Gastroesophageal sphincter (tissue), 4 donors: ENCODE measurements around the gene PAH. TPM values are rescaled to one million over a fixed set of nuclear protein-coding genes. Genes with fewer than 3 reads are reported as not detected.

Experiments
- ATAC-seq: fragments of 150-250 bp; one replicate; pipeline ENCODE4 v1.9.1; 2016; ENCODE audit warnings: mild to moderate bottlenecking, moderate library complexity
- H3K27ac ChIP-seq, 4 donors: fragments of 200-600 bp; sonication (generic) in 3 of 4; 1 replicate in 3 of 4; 2 replicates in 1 of 4; pipeline ENCODE4 v1.5.1; 2016 to 2019
- H3K27me3 ChIP-seq: fragments of 200-600 bp; sonication (generic); one replicate; pipeline ENCODE4 v1.5.1; 2019
- H3K36me3 ChIP-seq, 2 donors: fragments of 200-600 bp; sonication (generic); one replicate each; pipeline ENCODE4 v1.5.1; 2019; ENCODE audit warnings: control low read depth in 1 of 2
- H3K4me1 ChIP-seq, 3 donors: fragments of 200-600 bp; sonication (generic); 1 replicate in 2 of 3; 2 replicates in 1 of 3; pipeline ENCODE4 v1.5.1; 2016 to 2019; ENCODE audit warnings: control low read depth in 2 of 3
- H3K4me3 ChIP-seq, 2 donors: fragments of 200-600 bp; sonication (generic); one replicate each; pipeline ENCODE4 v1.5.1; 2019; ENCODE audit warnings: mild to moderate bottlenecking in 1 of 2, moderate library complexity in 1 of 2
- H3K9me3 ChIP-seq, 3 donors: fragments of 200-600 bp; sonication (generic); one replicate each; pipeline ENCODE4 v1.5.1; 2017 to 2019; ENCODE audit warnings: control low read depth in 2 of 3
- CTCF ChIP-seq, 4 experiments: fragments of 200-600 bp in 2 of 4; fragments of 450-650 bp in 2 of 4; sonication (generic) in 1 of 4; IDR thresholded peaks; one replicate each; pipeline ENCODE4 v1.5.1; 2017 to 2019; ENCODE audit warnings: antibody characterized with exemption in 4 of 4, mild to moderate bottlenecking in 2 of 4, moderate library complexity in 2 of 4
- EP300 ChIP-seq: sonication (generic); formaldehyde crosslinking; IDR thresholded peaks from one replicate; pipeline ENCODE4 v1.6.1; 2017; ENCODE audit warnings: antibody characterized with exemption, mild to moderate bottlenecking
- POLR2A ChIP-seq, 2 donors: fragments of 450-650 bp; IDR thresholded peaks; one replicate each; pipeline ENCODE4 v1.6.1; 2017; ENCODE audit warnings: antibody characterized with exemption in 2 of 2, mild to moderate bottlenecking in 2 of 2, moderate library complexity in 1 of 2
- POLR2AphosphoS5 ChIP-seq: sonication (generic); formaldehyde crosslinking; IDR thresholded peaks from one replicate; pipeline ENCODE4 v1.6.1; 2017; ENCODE audit warnings: antibody characterized with exemption
- WGBS, 2 donors: methylation state at CpG; one replicate each; pipeline ENCODE4 v1.1.5; 2018; ENCODE audit warnings: low coverage in 1 of 2; 5-methylcytosine and 5-hydroxymethylcytosine counted together
- total RNA-seq, 4 donors: library from RNA; depleted of rRNA; stranded (reverse); fragments of >200 nt; gene quantifications; one replicate each; pipeline ENCODE4 v1.1.0, GENCODE V29; 2016

Gene PAH
- total RNA-seq, 4 donors from 2014 or later = 0.67 TPM; not detected in 3

GRCh38 chr12:102888511-102888910 lies 28.5 kb downstream of the PAH start:
- no peak overlapping the region for H3K27ac ChIP-seq
- TF ChIP-seq EP300 (no peak), POLR2AphosphoS5 (no peak), POLR2A (IDR thresholded peaks at IDR 0.05) (no peak), CTCF (IDR thresholded peaks at IDR 0.05) (no peak)
- no peaks in the 10 kb centered on the region for H3K9me3 ChIP-seq
- H3K4me3 ChIP-seq = no peak overlapping the region
- no peaks in the 10 kb centered on the region for H3K36me3 ChIP-seq
- no peak for ATAC-seq
- no CpG with 5 or more reads among the region's 1 CpG for WGBS, 2 donors
- H3K27me3 ChIP-seq = peaks cover 23% of the 10 kb centered on the region
- H3K4me1 ChIP-seq = peaks cover 0 to 1% (median 0%) of the 10 kb centered on the region in 3 donors

GRCh38 chr12:102885043-102885932 lies 31.8 kb downstream of the PAH start:
- Histone ChIP-seq H3K36me3 (no peaks in the 10 kb centered on the region), H3K4me1 (peaks cover 0 to 4% (median 0%) of the 10 kb centered on the region in 3 donors), H3K4me3 (no peak overlapping the region), H3K9me3 (no peaks in the 10 kb centered on the region), H3K27ac (no peak overlapping the region), H3K27me3 (peaks cover 48% of the 10 kb centered on the region)
- WGBS, 2 donors = 44 to 47% methylated on average over 5 to 6 of the region's 20 CpGs
- no peak for ATAC-seq
- no peak for TF ChIP-seq POLR2A (IDR thresholded peaks at IDR 0.05)
- TF ChIP-seq POLR2AphosphoS5 = no peak
- no peak for TF ChIP-seq CTCF (IDR thresholded peaks at IDR 0.05)
- TF ChIP-seq EP300 = no peak

- TF ChIP-seq POLR2AphosphoS5 (no peak), POLR2A (IDR thresholded peaks at IDR 0.05) (no peak), EP300 (no peak), CTCF (IDR thresholded peaks at IDR 0.05) (peak; percentile 30 to 76 (median 54))
- peaks cover 60% of the 10 kb centered on the region for H3K27me3 ChIP-seq
- H3K27ac ChIP-seq = no peak overlapping the region
- 0 to 30% methylated on average over 1 to 8 of the region's 8 CpGs for WGBS, 2 donors
- no peaks in the 10 kb centered on the region for H3K9me3 ChIP-seq
- no peak overlapping the region for H3K4me3 ChIP-seq
- H3K4me1 ChIP-seq = peaks cover 0 to 4% (median 0%) of the 10 kb centered on the region in 3 donors
- ATAC-seq = peak; percentile 48
- no peaks in the 10 kb centered on the region for H3K36me3 ChIP-seq
These were observed 33.7 kb downstream of the PAH start for GRCh38 chr12:102883204-102883799.

GRCh38 chr12:102880783-102881182 lies 36.3 kb downstream of the PAH start:
- ATAC-seq = no peak
- WGBS, 2 donors = 78 to 89% methylated on average over 5 of the region's 5 CpGs
- Histone ChIP-seq H3K4me1 (peaks cover 0 to 4% (median 0%) of the 10 kb centered on the region in 3 donors), H3K36me3 (no peaks in the 10 kb centered on the region), H3K27ac (no peak overlapping the region), H3K9me3 (no peaks in the 10 kb centered on the region), H3K27me3 (peaks cover 58% of the 10 kb centered on the region), H3K4me3 (no peak overlapping the region)
- no peak for TF ChIP-seq POLR2A (IDR thresholded peaks at IDR 0.05)
- TF ChIP-seq CTCF (IDR thresholded peaks at IDR 0.05) = no peak
- TF ChIP-seq EP300 = no peak
- TF ChIP-seq POLR2AphosphoS5 = no peak
